ENCODE measurements around the gene MORF4L2.
"Not testable (repeated sequence)": the region's sequence is repeated elsewhere in the genome, so short reads cannot be mapped to it uniquely, and the experiment has no call there.

The MORF4L2 gene

DNA sequence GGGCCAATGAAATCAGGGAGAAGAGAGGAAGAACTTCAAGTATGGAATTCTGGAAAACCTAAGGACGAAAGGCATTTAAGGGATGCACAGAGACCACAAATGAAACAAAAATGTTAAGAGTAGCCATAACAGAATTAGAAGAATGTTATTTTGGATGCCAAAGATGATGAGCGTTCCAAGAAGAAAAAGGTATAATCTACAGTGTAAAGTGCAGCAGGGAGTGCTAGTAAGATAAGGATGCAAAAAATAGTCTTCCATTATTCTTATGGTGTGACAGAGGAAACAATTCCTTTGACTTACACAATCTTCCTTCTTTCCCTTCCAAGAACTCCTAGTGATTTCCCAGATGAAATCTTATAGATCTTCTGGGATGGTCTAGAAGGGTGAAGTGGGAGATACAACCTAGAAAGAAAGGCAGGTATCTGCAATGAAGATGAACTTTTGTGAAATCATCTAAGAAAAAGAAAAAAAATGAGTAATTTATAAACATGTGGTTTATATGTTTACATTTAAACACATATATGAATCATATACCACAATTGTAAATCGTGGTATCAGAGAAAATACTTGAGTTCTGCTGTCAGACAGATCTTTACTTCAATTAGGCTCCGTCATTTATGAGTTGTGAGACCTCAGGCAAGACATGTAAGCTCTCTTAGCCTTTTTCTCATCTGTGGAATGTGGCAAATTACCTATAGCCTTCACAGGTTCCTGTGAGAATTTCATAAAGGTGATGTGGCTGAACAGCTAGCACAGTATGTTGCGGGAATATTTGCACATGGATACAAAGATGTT lies 8.1 kb downstream of the MORF4L2 start:
- no peak for DNase-seq

GRCh38 chrX:103674531-103675454 lies 11.7 kb downstream of the MORF4L2 start:
- no peak for DNase-seq

- no peak for DNase-seq
Measured at GRCh38 chrX:103669745-103670144, 16.8 kb downstream of the MORF4L2 start.

DNA sequence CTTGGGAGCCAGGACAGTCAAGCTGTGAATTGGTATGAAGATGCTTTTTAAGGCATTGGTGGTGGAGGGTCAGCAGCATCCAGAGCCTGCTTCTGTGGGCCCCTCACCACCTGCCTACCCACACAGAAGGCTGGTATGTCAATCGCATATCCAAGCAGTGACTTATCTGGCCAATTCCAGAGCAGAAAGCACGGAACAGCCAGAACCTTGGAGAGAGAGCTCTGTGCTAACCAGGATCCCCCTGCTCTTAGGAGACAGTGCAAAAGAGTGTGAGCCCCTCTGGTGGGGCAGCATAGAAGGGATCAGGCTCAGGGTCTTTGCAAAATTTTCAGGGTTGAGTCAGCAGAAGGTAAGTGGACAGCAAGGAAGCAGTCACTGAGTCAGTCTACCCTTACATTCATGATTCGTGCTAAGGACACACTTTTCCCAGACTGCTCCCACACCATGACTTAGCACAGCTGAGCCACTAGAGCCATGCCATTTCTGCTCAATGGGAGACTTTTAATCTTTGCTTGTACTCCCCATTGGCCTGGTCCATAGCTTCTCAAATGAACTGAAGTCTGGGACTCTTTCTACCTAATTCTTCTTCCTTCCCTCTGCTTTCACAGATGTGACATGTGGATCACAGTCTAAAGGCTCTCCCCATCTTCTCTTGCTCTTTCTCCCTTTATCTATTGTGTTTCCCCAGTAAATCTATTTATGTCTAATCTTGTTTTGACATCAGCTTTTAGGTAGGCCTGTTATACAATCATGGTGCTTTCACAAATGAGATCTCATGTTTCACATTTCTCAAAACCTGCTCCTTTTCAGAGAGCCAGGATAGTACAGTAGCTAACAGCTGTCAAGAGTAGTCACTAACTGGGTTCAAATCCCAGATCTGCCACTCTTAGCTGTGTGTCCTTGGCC lies 20.0 kb downstream of the MORF4L2 start:
- no peak for DNase-seq

DNA sequence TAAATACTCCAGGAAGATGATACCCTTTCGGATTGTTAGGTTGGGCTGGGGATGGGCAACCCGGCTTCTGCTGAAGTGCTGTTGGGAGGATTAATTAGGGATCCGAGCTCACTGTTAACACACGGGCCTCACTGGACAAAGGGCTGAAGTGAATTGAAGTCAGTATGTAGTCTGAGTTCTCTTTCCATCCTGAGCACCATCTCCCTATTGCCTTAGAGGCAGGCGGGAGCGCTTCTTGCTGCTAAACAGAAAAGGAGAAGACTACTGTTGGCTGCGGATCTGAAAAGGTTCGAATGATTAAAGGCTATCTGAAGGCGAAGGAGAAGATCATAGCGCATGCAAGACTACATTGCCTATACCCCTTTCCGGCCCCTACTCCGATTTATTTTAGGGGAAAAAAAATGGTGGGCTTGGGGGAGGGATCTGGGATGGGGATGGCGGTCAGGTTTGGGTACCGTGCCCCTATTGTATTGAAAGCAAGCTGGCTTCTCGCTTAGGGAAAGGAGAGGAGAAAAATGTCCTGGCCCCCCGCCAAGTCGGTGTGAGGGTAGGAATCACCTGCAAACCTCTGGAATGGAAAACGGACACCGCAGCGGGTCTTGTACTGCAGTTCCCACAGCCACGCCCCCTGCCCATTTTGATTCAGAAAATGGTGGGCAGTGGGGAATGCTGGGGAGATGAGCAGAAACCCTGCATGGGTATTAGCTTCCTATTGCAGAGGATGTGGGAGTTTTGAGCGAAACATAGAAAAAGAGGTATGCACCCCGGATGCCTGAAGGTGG lies 22.3 kb downstream of the MORF4L2 start:
- no peak for DNase-seq

GRCh38 chrX:103659460-103659859 lies 27.0 kb downstream of the MORF4L2 start:
- DNase-seq: not testable (repeated sequence)

DNA sequence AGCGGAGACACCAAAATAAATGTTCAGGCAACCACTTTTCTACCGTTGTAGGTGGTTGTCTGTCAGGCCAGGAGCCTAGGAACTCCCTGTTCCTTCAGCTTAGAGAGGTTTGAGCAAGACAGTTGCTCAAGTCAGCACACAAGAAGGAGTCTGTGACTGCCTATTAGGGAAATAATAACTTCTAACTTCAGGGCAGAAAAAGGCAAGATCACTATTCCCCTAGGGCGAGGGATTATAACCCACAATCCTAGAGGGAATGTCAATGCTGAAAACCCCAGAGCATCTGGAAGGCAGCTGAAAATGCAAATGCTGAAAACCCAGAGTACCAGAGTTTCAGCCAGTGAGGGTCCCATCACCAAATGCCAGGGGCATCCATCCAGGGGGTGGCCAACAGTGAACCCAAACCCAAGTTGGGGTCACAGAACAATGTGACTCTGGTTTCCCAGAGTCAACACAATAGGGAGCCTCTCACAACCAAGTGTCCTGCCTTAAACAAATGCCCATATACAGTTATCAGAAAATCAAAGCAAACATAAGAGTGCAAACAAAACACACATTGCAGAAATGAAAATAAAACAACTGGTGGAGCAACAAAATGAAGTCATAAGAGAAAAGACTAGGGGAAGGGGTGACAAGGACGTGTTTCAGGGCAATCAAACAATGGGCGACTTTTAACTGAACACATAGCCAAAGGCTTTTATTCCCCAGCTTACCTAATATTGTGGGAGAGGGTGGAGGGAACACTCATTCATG lies 27.6 kb downstream of the MORF4L2 start:
- no peak for DNase-seq

- not testable (repeated sequence) for DNase-seq
Measured at GRCh38 chrX:103657066-103657465, 29.4 kb downstream of the MORF4L2 start.

DNA sequence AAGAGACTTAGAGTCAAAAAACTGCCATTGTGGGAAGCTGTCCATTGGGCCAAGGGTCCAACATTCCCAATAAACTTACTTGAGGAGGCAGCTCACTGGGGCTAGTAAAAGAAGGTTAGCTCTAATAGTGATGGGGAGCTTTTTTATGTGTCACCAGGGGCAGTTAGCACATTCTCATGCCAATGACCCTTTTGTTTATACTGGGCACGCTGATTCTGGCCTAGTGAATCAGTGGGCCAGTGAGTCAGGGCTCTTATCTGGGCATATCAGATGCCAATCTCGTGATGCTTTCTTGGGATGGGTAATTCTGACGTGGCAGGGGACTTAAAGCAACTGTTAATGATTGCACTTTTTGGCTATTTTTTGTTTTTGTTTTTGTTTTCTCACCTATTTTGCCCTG lies 29.9 kb downstream of the MORF4L2 start:
- DNase-seq: no peak

GRCh38 chrX:103655230-103656000 lies 31.1 kb downstream of the MORF4L2 start:
- DNase-seq: not testable (repeated sequence)

- DNase-seq: no peak
Measured at GRCh38 chrX:103651151-103651773, 35.2 kb downstream of the MORF4L2 start.

DNA sequence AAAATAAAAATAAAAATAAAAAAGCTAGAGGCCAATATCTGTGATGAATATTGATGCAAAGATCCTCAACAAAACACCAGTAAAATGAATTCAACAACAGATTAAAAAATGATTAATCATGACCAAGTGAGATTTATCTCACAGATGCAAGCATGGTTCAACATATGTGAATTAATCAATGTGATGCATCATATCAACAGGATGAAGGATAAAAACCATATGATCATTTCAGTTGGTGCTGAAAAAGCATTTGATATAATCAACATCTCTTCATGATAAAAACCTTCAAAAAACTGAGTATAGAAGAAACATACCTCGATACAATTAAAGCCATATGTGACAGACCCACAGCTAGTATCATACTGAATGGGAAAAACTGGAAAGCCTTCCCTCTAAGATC lies 38.9 kb downstream of the MORF4L2 start:
- no peak for DNase-seq

DNA sequence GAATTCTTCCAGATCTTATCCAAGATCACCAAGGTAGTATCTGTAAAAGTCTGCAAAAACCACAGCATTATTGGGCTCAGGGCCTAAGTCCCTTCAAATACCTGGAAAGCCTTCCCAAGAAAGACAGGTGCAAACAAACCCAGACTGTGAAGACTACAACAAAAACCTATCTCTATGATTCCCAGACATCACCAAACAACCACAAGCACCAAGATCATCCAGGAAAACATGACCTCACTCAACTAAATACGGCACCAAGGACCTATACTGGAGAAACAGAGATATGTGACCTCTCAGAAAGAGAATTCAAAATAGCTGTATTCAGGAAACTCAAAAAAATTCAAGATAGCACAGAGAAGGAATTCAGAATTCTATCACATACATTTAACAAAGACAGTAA lies 42.4 kb downstream of the MORF4L2 start:
- DNase-seq: no peak

- DNase-seq: no peak
Measured at GRCh38 chrX:103640401-103641155, 45.9 kb downstream of the MORF4L2 start.

- not testable (repeated sequence) for DNase-seq
Measured at GRCh38 chrX:103638479-103639346, 47.8 kb downstream of the MORF4L2 start.

GRCh38 chrX:103637604-103638338 lies 48.7 kb downstream of the MORF4L2 start:
- DNase-seq: no peak

DNA sequence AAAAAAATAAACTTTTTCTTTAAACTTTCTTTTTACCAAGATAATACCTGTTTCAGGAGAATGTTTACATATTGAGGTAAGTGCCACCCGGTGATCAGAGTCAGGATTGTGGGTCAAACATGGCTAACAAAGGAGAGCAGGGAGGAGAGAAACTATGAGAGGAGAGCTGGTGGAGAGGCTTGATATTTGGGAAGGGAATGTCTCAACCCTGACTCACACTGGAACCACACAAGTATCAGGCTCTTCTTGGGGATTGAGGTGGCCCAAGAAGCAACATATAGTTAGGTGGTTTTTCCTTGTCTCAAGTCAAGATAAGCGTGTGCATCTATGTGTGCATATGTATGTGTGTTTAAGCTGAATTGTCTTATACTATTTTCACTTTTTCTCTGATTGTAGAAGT lies 51.1 kb downstream of the MORF4L2 start:
- no peak for DNase-seq
